NCI-H2107 treated with DMSO at 0.1 percent for 48 hours (cell line): ENCODE measurements around the gene FBXO41.

Experiments
- DNase-seq: peaks from one replicate; lab custom pipeline; 2025; ENCODE audit not compliant: unreplicated experiment; lab: John Stamatoyannopoulos, UW

Gene FBXO41

DNA sequence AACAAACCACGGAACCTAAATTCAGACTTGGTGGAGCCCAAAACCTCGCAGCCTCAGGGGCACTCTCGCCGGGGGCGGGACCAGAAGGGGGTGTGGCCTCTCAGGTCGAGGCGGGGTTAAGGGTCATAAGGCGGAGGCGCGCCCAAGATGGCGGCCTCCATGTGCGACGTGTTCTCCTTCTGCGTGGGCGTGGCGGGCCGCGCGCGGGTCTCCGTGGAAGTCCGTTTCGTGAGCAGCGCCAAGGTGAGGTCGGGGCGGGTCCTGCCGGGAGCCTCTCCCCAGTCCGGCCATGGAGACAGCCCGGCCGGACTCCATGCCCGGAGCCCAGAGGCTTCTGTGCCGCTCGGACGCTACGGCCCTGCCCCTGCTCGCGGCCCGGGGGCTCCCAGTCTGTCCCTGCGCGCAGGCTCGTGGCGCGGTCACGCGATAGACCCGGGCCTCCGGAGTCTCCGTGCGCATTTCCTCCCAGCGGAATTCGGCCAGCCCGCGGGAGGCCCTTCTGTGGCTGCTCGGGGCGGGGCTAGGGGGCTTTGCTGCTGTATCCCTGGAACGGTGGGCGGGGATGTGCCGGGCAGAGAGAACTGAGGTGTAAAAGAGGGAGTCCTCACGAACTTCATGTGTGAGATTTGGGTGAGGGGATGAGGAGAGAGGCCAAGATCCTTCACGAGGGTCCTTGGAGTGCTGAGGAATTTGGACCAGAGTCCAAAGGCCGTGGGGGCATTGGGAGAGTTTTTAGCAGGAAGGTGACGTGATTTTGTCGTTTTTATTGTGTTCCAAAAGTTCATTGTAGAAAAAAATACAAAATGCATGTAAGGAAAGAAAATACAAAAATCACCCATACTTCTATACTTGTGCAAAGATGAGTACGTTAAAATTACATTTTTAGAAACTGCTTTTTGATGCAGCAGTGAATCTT lies 69.9 kb downstream of the FBXO41 start, which contains the start of gene SMYD5:
Gene SMYD5 (plus strand): TSS at position 126 of the 916 bp plus-strand sequence. CDS start 22 bp downstream, at position 148.
- DNase-seq: peak; percentile 27

DNA sequence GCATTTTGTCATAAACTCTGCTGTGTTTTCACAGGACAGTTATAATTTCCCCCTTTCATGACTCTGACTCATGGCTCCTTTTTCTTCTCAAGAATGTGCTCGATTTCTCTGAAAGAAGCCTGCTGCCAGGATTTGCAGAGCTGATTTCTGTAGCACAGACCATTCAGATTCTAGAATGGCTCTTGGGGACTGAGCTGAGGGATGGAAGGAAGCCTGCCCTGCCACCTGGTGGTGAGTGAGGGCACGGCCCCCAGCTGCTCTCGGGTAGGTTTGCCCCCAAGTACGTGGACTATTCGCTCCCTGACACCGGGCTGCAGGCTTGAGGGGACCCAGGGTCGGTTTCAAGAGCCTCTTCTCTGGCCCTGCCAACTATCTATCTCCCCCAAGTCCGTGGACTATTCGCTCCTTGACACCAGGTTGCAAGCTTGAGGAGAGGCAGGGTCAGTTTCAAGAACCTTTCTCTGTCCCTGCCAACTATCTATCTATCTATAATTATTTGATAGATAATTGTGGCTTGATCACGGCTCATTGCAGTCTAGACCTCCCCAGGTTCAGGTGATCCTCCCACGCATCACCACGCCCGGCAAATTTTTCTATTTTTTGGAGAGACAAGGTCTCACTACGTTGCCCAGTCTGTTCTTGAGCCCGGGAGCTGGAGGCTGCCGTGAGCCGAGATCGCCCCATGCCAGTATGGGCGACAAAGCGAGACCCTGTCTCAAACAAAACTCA lies 71.7 kb downstream of the FBXO41 start:
- DNase-seq: peak; percentile 27

- DNase-seq: no peak
Measured at GRCh38 chr2:73212098-73212447, 72.2 kb downstream of the FBXO41 start.

GRCh38 chr2:73210696-73211095 lies 73.6 kb downstream of the FBXO41 start:
- DNase-seq: no peak

- no peak for DNase-seq
Measured at GRCh38 chr2:73210019-73210418, 74.3 kb downstream of the FBXO41 start.

GRCh38 chr2:73208258-73208657 lies 76.0 kb downstream of the FBXO41 start:
- no peak for DNase-seq

GRCh38 chr2:73205611-73206010 lies 78.7 kb downstream of the FBXO41 start:
- no peak for DNase-seq
